IMR-90 (cell line): ENCODE measurements around the gene EIF4G3. TPM values are rescaled to one million over a fixed set of nuclear protein-coding genes. Genes with fewer than 3 reads are reported as not detected.

Source experiments
- ATAC-seq: fragments of 200-7000 bp; cut with Tn5 transposase; 2 replicates; pipeline ENCODE4 v1.9.1; 2020; ENCODE audit warnings: low read depth, mild to moderate bottlenecking, moderate library complexity
- BruUV-seq: library from RNA; stranded (reverse); fragments of 400-500 nt; replicated peaks from 2 replicates; lab custom pipeline; 2021; lab: Mats Ljungman, UMichigan
- CTCF ChIA-PET: fragments of 300-600 bp; formaldehyde crosslinking; extraction: SDS; loops from one replicate; lab custom pipeline; 2021; ENCODE audit warnings: antibody characterized with exemption; lab: Yijun Ruan, JAX
- POLR2A ChIA-PET: fragments of 300-600 bp; sonication (Branson Sonifier 250); formaldehyde crosslinking; loops from one replicate; lab custom pipeline; 2022; ENCODE audit warnings: antibody characterized with exemption; ENCODE audit not compliant: unreplicated experiment; lab: Charles Lee
- DNase-seq: peaks from one replicate; pipeline ENCODE4 v3.0.0; 2013
- H2AFZ ChIP-seq: replicated peaks from 2 replicates; pipeline ENCODE3; 2013; ENCODE audit warnings: low read length, mild to moderate bottlenecking; ENCODE audit not compliant: poor library complexity
- H2AK5ac ChIP-seq: 2 replicates; pipeline ENCODE4 v1.6.1; 2013; ENCODE audit warnings: low read depth, low read length, inconsistent platforms
- H2AK9ac ChIP-seq: replicated peaks from 2 replicates; pipeline ENCODE3; 2013; ENCODE audit warnings: mild to moderate bottlenecking, low read depth, low read length, moderate library complexity; ENCODE audit not compliant: poor library complexity
- H2BK120ac ChIP-seq: 2 replicates; pipeline ENCODE4 v1.6.1; 2013; ENCODE audit warnings: low read depth, low read length, inconsistent platforms
- H2BK15ac ChIP-seq: 3 replicates; pipeline ENCODE4 v1.6.1; 2013; ENCODE audit warnings: low read depth, low read length, inconsistent platforms
- H2BK20ac ChIP-seq: 2 replicates; pipeline ENCODE4 v1.6.1; 2013; ENCODE audit warnings: low read depth, mild to moderate bottlenecking, inconsistent platforms, low read length, moderate library complexity
- H2BK5ac ChIP-seq: 2 replicates; pipeline ENCODE4 v1.6.1; 2013; ENCODE audit warnings: mild to moderate bottlenecking, low read depth, low read length, inconsistent platforms; ENCODE audit not compliant: poor library complexity, severe bottlenecking
- H3K14ac ChIP-seq: replicated peaks from 2 replicates; pipeline ENCODE4 v1.6.1; 2013; ENCODE audit warnings: low read depth, low read length, inconsistent platforms
- H3K18ac ChIP-seq: 2 replicates; pipeline ENCODE4 v1.6.1; 2013; ENCODE audit warnings: low read depth, low read length, control low read depth
- H3K23ac ChIP-seq: 2 replicates; pipeline ENCODE4 v1.6.1; 2013; ENCODE audit warnings: low read depth, low read length, inconsistent platforms
- H3K27ac ChIP-seq: 2 replicates; pipeline ENCODE4 v1.5.1; 2013; ENCODE audit warnings: mild to moderate bottlenecking, control low read depth, low read length; ENCODE audit not compliant: insufficient read depth
- H3K27me3 ChIP-seq: 2 replicates; pipeline ENCODE4 v1.6.1; 2013; ENCODE audit warnings: low read length; ENCODE audit not compliant: control insufficient read depth, insufficient read depth
- H3K36me3 ChIP-seq: 2 replicates; pipeline ENCODE4 v1.6.1; 2013; ENCODE audit warnings: low read length, mixed read lengths; ENCODE audit not compliant: control insufficient read depth, insufficient read depth
- H3K4ac ChIP-seq: 2 replicates; pipeline ENCODE4 v1.6.1; 2013; ENCODE audit warnings: low read depth, low read length, inconsistent platforms
- H3K4me1 ChIP-seq: 2 replicates; pipeline ENCODE4 v1.6.1; 2013; ENCODE audit warnings: low read length, mixed read lengths; ENCODE audit not compliant: control insufficient read depth, insufficient read depth
- H3K4me2 ChIP-seq: 2 replicates; pipeline ENCODE4 v1.6.1; 2013; ENCODE audit warnings: low read depth, mild to moderate bottlenecking, control low read depth, low read length, moderate library complexity
- H3K4me3 ChIP-seq: 2 replicates; pipeline ENCODE4 v1.5.1; 2013; ENCODE audit warnings: low read depth, mild to moderate bottlenecking, control low read depth, low read length, moderate library complexity; ENCODE audit not compliant: insufficient read depth
- H3K56ac ChIP-seq: 2 replicates; pipeline ENCODE4 v1.6.1; 2013; ENCODE audit warnings: low read length, inconsistent platforms; ENCODE audit not compliant: insufficient read depth; ENCODE audit errors: extremely low read depth
- H3K79me1 ChIP-seq, 2 experiments: 2 replicates each; pipeline ENCODE4 v1.6.1; 2013; ENCODE audit warnings: low read length in 2 of 2, inconsistent platforms in 1 of 2, low read depth in 1 of 2
- H3K9ac ChIP-seq: 2 replicates; pipeline ENCODE4 v1.6.1; 2013; ENCODE audit warnings: low read depth, low read length, control low read depth
- H3K9me1 ChIP-seq: 2 replicates; pipeline ENCODE4 v1.6.1; 2013; ENCODE audit warnings: low read length, inconsistent platforms; ENCODE audit not compliant: insufficient read depth
- H3K9me3 ChIP-seq: 2 replicates; pipeline ENCODE4 v1.6.1; 2013; ENCODE audit warnings: low read length; ENCODE audit not compliant: control insufficient read depth, insufficient read depth
- H4K20me1 ChIP-seq: 2 replicates; pipeline ENCODE4 v1.6.1; 2013; ENCODE audit warnings: low read length, inconsistent platforms; ENCODE audit not compliant: insufficient read depth
- H4K5ac ChIP-seq: 2 replicates; pipeline ENCODE4 v1.6.1; 2013; ENCODE audit warnings: mild to moderate bottlenecking, low read depth, low read length, control low read depth
- H4K8ac ChIP-seq, 2 experiments: 2 replicates each; pipeline ENCODE4 v1.6.1; 2013; ENCODE audit warnings: low read depth in 2 of 2, low read length in 2 of 2, control low read depth in 1 of 2, inconsistent platforms in 1 of 2
- H4K91ac ChIP-seq: 2 replicates; pipeline ENCODE4 v1.6.1; 2013; ENCODE audit warnings: low read depth, low read length, inconsistent platforms; ENCODE audit not compliant: insufficient read depth
- MAFK ChIP-seq: IDR thresholded peaks from 2 replicates; pipeline ENCODE4 v1.6.1; 2012; ENCODE audit warnings: low read depth, low read length, improper control_type of control experiment
- MAZ ChIP-seq: IDR thresholded peaks from 2 replicates; pipeline ENCODE4 v1.6.1; 2012; ENCODE audit warnings: low read depth, mild to moderate bottlenecking, low read length, improper control_type of control experiment, moderate library complexity, borderline replicate concordance
- MXI1 ChIP-seq: IDR thresholded peaks from 2 replicates; pipeline ENCODE4 v1.6.1; 2012; ENCODE audit warnings: low read depth, mild to moderate bottlenecking, low read length, moderate library complexity, borderline replicate concordance
- NFE2L2 ChIP-seq: fragments of 150-350 bp; IDR thresholded peaks from 2 replicates; pipeline ENCODE4 v1.6.1; 2016; ENCODE audit warnings: low read depth, mild to moderate bottlenecking, low read length
- RCOR1 ChIP-seq: IDR thresholded peaks from 2 replicates; pipeline ENCODE4 v1.6.1; 2012; ENCODE audit warnings: mild to moderate bottlenecking, low read length, improper control_type of control experiment; ENCODE audit not compliant: insufficient replicate concordance
- RFX5 ChIP-seq: IDR thresholded peaks from 2 replicates; pipeline ENCODE4 v1.8.0; 2012; ENCODE audit warnings: low read depth, mild to moderate bottlenecking, low read length, moderate library complexity
- WGBS, 2 experiments: methylation state at CpG; one replicate each; pipeline versions ENCODE4 v1.1.5 to v1.1.7; 2013; ENCODE audit warnings: missing lambda C conversion rate in 2 of 2; ENCODE audit not compliant: insufficient read length in 1 of 2; ENCODE audit errors: extremely low coverage in 2 of 2; 5-methylcytosine and 5-hydroxymethylcytosine counted together
- dilution Hi-C: fragments of 300-500 bp; cut with HindIII; formaldehyde crosslinking; loops from one replicate; pipeline ENCODE4 v1.14.3; 2018; ENCODE audit warnings: low sequenced_read_pairs; ENCODE audit not compliant: unreplicated experiment
- in situ Hi-C: fragments of 300-500 bp; cut with MboI; formaldehyde crosslinking; loops from 3 replicates; pipeline ENCODE4 v1.14.3; 2019; ENCODE audit warnings: low sequenced_read_pairs, inconsistent platforms, mixed read lengths
- intact Hi-C: fragments of 100-400 bp; cut with micrococcal nuclease; formaldehyde crosslinking; loops from 2 replicates; pipeline ENCODE4 v1.10.0; 2022
- polyA plus RNA-seq, 3 experiments: library from polyadenylated mRNA; depleted of rRNA; stranded (reverse); fragments of >200 nt; gene quantifications; 2 replicates each; pipeline ENCODE4 v1.2.3, GENCODE V29; 2012; ENCODE audit warnings: low replicate concordance in 1 of 3
- total RNA-seq: library from RNA; depleted of rRNA; stranded (reverse); fragments of >200 nt; gene quantifications from 2 replicates; pipeline ENCODE4 v1.2.3, GENCODE V29; 2012
- TF ChIP-seq, protein P1 (sequence below): fragments of 150-350 bp; IDR thresholded peaks from 2 replicates; pipeline ENCODE4 v1.6.1; 2016; ENCODE audit warnings: low read depth, mild to moderate bottlenecking, low read length, moderate library complexity, borderline replicate concordance
- TF ChIP-seq, protein P2 (sequence below): fragments of 150-350 bp; IDR thresholded peaks from 2 replicates; pipeline ENCODE4 v1.6.1; 2017; ENCODE audit warnings: mild to moderate bottlenecking, antibody characterized with exemption, low read length, low read depth

The EIF4G3 gene
- total and polyA plus RNA-seq, 2 of the 4 experiments (the other 2 are of a cell fraction) = 25.8 to 49.2 TPM

DNA sequence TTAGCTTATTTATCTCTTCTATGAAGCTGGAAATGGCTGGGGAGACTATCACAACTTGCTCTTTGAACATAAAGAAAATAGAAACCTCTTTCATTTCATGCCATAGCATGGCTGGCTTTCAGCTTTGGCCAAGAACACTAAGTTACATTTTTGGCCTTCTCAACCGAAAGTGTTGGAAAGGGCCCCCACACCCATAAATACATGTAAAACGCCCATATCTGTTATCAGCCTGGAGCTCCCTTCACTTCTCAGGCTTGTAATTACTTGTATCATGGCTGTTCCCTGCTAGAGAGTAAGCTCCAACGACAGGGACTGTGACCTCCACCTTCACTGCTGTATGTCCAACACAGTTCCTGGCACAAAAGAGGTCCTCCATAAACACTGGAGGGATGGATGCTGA lies 12.7 kb upstream of the EIF4G3 start:
- Histone ChIP-seq H4K91ac (no peak overlapping the region), H3K4me3 (no peak overlapping the region), H4K20me1 (no peaks in the 10 kb centered on the region), H3K4ac (no peak overlapping the region), H2AFZ (no peak overlapping the region), H3K18ac (no peak overlapping the region), H3K9me1 (0 out of 2 replicates have a peak, but pooled peaks cover 4% of the 10 kb centered on the region), H3K23ac (no peak overlapping the region), H3K14ac (no peak overlapping the region), H3K36me3 (no peaks in the 10 kb centered on the region), H3K56ac (no peak overlapping the region), H2BK15ac (no peak overlapping the region), H3K79me1 (no peaks in the 10 kb centered on the region), H2BK120ac (no peak overlapping the region), H3K27ac (no peak overlapping the region), H3K4me2 (no peak overlapping the region), H2AK5ac (no peak overlapping the region), H3K9me3 (no peaks in the 10 kb centered on the region), H2BK20ac (no peak overlapping the region), H4K5ac (no peak overlapping the region), H3K27me3 (no peaks in the 10 kb centered on the region), H3K9ac (no peak overlapping the region), H3K4me1 (no peaks in the 10 kb centered on the region), H2BK5ac (no peak overlapping the region), H4K8ac (no peak overlapping the region), H2AK9ac (no peak overlapping the region)
- no TSS peak for BruUV-seq
- in situ Hi-C loops = no loop called here
- DNase-seq (no peak), ATAC-seq (no peak)
- WGBS, 2 experiments = 0% methylated on average over 1 of the region's 3 CpGs; no CpG with 5 or more reads in 1 of the 2 experiments
- CTCF ChIA-PET = interaction anchor here (3.1 kb wide), 1 partner anchor 492 kb away, joined by 13 read pairs; no protein-coding TSS in a partner anchor
- POLR2A ChIA-PET = no interaction called here
- dilution Hi-C loops = no loop called here
- intact Hi-C loops = no loop called here
- TF ChIP-seq, protein P1, sequence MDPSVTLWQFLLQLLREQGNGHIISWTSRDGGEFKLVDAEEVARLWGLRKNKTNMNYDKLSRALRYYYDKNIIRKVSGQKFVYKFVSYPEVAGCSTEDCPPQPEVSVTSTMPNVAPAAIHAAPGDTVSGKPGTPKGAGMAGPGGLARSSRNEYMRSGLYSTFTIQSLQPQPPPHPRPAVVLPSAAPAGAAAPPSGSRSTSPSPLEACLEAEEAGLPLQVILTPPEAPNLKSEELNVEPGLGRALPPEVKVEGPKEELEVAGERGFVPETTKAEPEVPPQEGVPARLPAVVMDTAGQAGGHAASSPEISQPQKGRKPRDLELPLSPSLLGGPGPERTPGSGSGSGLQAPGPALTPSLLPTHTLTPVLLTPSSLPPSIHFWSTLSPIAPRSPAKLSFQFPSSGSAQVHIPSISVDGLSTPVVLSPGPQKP = no peak
- TF ChIP-seq RFX5 (no peak), MAFK (no peak), NFE2L2 (no peak), RCOR1 (no peak), MXI1 (no peak), MAZ (no peak)
- TF ChIP-seq, protein P2, sequence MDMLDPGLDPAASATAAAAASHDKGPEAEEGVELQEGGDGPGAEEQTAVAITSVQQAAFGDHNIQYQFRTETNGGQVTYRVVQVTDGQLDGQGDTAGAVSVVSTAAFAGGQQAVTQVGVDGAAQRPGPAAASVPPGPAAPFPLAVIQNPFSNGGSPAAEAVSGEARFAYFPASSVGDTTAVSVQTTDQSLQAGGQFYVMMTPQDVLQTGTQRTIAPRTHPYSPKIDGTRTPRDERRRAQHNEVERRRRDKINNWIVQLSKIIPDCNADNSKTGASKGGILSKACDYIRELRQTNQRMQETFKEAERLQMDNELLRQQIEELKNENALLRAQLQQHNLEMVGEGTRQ = no peak
